HG03045 (cell line): ENCODE results near the gene TFCP2L1.

ENCODE experiments used
- ATAC-seq: cut with Tn5 transposase; IDR thresholded peaks from one replicate; pipeline ENCODE4 v1.9.1; 2021; ENCODE audit warnings: mild to moderate bottlenecking, moderate library complexity; ENCODE audit not compliant: unreplicated experiment

TFCP2L1 gene

GRCh38 chr2:121297217-121297830, 12.3 kb upstream of the TFCP2L1 start:
- ATAC-seq: no peak

DNA sequence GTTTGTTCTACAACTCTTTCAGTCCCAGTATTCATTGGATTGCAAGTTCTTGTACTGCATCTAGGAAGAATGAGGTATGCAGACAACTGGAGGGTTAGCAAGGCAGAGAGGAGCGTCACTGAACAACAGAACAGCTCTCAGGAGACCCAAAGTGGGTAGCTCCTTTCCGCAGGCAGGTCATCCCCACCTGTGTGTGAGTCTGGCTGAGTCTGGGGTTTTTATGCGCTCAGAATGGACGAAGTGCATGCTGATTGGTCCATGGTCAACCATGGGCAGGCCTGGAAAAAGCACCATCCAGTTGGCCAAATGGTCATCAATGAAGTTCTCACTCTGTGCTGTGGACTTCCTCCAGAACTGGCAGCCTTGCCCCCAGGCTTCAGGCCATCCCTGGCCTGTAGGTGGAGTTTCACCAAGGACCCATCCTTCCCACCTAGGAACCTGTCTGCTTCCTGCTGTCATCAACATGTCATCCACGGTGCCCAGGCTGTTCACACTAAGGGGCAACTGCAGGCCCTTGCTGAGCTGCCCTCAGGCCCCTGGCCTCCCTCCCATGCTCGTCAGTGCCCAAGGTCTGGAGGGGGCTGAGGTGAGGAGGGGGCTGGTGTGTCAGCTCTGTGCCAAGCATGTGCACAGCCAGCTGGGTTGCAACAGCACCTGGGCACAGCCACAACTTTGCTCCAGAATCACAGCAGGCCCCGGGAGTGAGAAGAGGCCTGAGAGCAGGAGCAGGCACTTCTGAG, 11.1 kb upstream of the TFCP2L1 start:
- no peak for ATAC-seq

DNA sequence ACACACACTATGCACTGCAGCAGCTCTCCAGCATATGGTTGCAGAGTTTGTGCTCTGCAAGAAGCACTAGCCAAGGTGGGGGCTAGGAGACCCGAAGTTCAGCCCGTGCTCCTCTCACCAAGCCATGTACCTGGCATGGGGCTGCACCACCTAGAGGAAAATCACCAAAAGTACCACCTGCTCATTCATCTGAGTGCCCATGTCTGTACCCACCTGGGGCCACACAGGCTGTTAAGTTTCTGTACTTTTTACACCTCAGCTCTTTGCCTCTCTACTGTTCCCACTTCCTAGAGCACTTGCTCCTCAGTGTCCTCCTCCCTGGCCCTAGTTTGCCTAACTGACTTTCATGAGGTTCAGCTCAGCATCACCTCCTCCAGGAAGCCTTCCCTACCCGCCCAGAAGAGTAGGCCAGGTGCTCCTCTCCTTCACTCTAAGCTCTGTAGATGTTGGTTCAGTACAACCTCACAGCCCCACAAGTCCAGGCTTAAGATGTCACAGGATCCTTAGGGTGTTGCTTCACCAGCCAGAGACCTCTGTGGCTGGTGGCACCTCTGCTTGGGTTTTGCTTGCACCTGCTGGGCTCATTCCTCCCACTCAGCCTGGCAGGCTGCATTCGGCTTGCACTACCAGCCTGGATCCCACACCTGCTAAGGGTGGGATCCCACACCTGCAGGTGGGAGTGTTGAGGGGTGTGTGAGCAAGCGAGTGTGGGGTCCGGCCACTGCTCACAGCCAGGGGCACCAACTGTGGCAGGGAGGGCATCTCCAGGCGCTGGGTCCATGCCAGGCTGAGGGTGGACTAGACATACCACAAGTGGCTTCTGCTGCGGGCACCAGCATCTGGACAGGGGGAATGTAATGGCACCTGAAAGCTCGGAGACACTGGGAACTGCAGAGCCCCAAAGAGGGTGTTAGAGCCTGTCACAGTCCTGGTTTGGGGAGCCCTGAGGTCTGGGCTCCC, 10.2 kb upstream of the TFCP2L1 start:
- ATAC-seq: no peak

GRCh38 chr2:121293450-121294325, 8.7 kb upstream of the TFCP2L1 start:
- no peak for ATAC-seq

- no peak for ATAC-seq
These were observed 6.2 kb upstream of the TFCP2L1 start for GRCh38 chr2:121291251-121291580.

DNA sequence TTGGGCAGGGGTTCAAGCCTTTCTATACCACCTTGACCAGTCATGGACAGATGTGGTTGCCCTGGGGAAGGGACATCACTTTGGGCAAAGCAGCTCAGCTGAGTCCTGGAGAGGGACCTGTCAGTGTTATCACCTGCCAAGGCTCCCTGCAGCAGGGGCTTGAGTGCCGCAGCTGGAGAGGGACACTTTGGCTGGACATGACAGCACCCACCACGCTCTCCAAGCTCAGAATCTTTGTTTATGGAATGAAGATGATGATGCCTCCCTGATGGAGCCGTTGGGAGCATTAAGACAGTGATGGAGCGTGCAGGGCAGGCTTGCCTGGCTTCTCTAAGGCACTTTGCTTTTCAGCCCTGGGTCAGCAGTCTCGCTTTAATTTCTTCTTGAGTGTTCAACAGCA, 4.3 kb upstream of the TFCP2L1 start:
- no peak for ATAC-seq

DNA sequence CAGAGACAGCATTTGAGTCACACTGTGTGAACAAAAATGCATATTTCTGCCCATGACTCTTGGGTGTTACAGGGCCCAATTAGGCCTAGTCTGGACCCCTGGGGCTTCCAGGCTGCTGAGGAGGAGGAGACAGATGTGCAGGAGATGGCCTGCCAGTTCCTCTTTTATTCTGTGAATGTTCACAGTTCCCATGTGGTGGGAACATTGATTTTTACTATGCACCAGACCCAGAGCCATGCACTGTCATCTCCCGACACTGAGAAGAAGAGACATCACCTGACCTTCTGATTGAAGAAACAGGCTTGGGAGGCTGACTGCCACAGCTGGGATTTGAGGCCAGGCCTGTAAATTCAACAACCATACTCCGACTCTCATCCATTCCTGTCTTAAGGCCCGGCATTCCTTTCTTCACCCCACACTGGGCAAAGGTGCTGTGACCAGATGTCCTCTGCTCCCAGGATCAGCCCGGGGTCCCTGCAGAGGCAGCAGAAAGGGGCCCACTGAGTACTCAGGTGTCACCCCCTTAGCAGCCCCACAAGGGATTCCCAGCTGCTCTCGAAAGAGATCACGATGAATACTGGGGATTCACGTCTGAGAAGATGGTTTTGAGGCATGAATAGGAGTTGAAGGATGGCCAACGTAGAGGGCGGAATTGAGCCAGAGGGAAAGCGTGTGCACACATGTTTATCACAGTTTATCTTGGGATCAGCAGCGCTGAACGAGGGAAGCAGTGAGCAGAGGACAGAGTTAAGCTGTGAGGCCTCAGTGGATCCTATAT, 3.6 kb upstream of the TFCP2L1 start:
- ATAC-seq: no peak

- no peak for ATAC-seq
These were observed 3.0 kb upstream of the TFCP2L1 start for GRCh38 chr2:121287956-121288355.

DNA sequence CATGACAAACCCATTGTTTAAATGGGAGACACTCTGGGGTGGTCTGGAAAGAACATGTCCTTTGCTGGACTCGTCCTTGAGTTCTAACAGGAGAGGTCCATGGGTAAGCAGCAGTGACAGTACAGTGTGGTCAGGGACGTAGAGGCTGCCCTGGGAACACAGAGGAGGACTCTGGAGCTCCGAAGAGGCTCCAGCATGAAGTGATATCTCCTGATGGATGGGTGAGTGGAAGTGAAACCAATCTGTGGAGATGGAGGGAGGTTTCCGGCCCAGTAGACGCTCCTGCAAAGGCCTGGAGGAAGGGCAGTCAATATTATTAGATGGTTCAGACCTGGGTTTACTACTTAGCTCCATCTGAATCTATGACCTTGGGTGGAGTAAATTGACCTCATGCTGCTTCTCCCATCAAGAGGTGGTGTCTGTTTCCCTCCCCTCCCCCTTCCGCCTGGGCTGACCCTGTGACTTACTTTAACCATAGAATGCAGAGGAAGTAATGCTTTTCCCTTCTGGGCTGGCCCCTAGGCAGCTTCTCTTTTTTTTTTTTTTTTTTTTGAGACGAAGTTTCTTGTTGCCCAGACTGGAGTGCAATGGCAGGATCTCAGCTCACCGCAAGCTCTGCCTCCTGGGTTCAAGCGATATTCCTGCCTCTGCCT, 2.3 kb upstream of the TFCP2L1 start:
- ATAC-seq: no peak

DNA sequence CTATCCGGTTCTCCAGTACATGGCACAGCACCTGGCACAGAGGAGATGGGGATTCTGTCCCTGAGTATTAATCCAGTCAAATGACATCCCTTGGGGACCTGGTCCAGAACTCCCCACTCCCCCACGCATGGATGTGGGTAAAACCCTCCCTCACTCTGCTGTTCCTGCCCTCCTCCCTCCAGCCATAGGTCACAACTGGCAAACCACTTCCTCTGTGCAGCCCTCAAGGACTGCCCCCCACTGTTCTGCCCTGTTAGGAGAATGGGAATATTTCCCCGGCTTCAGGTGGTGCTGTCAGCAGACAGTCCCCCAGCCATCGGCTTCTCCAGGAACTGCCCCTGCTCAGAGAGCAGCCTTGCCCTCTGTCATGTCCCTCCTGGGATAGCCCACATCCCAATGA, 1.5 kb upstream of the TFCP2L1 start:
- ATAC-seq: no peak

GRCh38 chr2:121285926-121286325, 924 bp upstream of the TFCP2L1 start:
- ATAC-seq: no peak

- ATAC-seq: no peak
These were observed 1.1 kb downstream of the TFCP2L1 start for GRCh38 chr2:121283670-121284462.

- ATAC-seq: no peak
These were observed 2.1 kb downstream of the TFCP2L1 start for GRCh38 chr2:121282800-121283385.

GRCh38 chr2:121281694-121282093, 3.3 kb downstream of the TFCP2L1 start:
- ATAC-seq: no peak

GRCh38 chr2:121281107-121281506, 3.9 kb downstream of the TFCP2L1 start:
- no peak for ATAC-seq

- no peak for ATAC-seq
These were observed 5.4 kb downstream of the TFCP2L1 start for GRCh38 chr2:121279476-121280220.

GRCh38 chr2:121276341-121276740, 8.7 kb downstream of the TFCP2L1 start:
- ATAC-seq: no peak

DNA sequence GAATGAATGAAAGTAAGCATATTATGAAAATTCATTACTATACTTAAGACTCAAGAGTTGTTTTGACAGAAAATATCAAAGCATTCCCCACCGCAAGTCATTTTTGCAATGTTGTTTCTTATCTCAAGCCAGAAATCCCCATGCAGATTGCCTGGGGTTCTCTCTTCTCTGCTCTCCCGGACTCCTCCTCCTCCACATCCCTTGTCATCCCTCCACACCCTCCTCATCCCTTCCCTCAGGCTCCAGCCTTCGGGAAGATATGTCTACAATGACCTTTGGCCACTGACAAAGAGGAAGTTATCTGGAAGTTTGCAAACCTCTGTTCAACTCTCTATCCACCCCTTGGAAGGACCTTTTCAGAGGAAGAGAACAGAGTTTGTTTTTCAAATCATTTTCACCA, 11.9 kb downstream of the TFCP2L1 start:
- no peak for ATAC-seq
